ENCODE results near the gene WBP2.

GRCh38 chr17:75824050-75824552 is 31.0 kb downstream of the WBP2 start:
- TF ChIP-seq RAD21 (IDR thresholded peaks at IDR 0.05; ENCODE audit: insufficient read depth, low read depth, low read length) (no peak), WRNIP1 (IDR thresholded peaks at IDR 0.05; ENCODE audit: borderline replicate concordance, low read depth, low read length) (no peak), SMC3 (IDR thresholded peaks at IDR 0.05; ENCODE audit: borderline replicate concordance, low read length) (no peak), CTCF (IDR thresholded peaks at IDR 0.05 in 2 of 3, conservative IDR thresholded peaks at IDR 0.05 in 1 of 3; ENCODE audit: control insufficient read depth in 2 of 3, extremely low read depth in 1 of 3, insufficient read depth in 1 of 3, low read depth in 3 of 3, low read length in 3 of 3) (no peak), POLR2AphosphoS5 (IDR thresholded peaks at IDR 0.05; ENCODE audit: low read length) (no peak), POLR2A (IDR thresholded peaks at IDR 0.05; ENCODE audit: low read depth, low read length) (no peak; the same call in none of the 2 replicates), RCOR1 (conservative IDR thresholded peaks at IDR 0.05; ENCODE audit: low read depth, low read length) (no peak), HDAC2 (IDR thresholded peaks at IDR 0.05) (no peak), TARDBP (IDR thresholded peaks at IDR 0.05; ENCODE audit: borderline replicate concordance) (no peak), EZH2 (IDR thresholded peaks at IDR 0.05; ENCODE audit: borderline replicate concordance, control insufficient read depth, low read depth, low read length) (no peak), CREB1 (IDR thresholded peaks at IDR 0.05; ENCODE audit: low read depth) (no peak), ZNF217 (IDR thresholded peaks at IDR 0.05) (no peak), CBFB (IDR thresholded peaks at IDR 0.05; ENCODE audit: low read depth) (no peak)

Measured in GM12878 (cell line).